ENCODE data around the gene ASPM.

DNA sequence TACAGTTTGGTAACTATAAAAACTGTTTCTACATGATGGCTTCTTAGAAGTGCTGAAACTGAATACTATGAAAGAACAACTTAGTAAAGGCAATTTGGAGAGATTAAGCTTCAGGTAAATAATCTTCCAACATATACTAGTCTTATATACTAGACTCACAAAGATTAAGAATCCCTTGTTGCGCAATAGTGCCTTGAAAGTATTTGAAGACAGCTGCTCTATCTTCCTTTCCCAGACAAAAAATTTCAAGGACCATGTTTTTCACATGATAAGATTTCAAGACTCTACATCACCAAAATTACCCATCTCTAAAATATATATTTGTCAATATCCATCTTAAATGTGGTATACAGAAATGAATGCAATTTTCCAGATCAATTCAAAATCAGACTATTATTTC lies 37.7 kb upstream of the ASPM start:
- TF ChIP-seq, protein P1, sequence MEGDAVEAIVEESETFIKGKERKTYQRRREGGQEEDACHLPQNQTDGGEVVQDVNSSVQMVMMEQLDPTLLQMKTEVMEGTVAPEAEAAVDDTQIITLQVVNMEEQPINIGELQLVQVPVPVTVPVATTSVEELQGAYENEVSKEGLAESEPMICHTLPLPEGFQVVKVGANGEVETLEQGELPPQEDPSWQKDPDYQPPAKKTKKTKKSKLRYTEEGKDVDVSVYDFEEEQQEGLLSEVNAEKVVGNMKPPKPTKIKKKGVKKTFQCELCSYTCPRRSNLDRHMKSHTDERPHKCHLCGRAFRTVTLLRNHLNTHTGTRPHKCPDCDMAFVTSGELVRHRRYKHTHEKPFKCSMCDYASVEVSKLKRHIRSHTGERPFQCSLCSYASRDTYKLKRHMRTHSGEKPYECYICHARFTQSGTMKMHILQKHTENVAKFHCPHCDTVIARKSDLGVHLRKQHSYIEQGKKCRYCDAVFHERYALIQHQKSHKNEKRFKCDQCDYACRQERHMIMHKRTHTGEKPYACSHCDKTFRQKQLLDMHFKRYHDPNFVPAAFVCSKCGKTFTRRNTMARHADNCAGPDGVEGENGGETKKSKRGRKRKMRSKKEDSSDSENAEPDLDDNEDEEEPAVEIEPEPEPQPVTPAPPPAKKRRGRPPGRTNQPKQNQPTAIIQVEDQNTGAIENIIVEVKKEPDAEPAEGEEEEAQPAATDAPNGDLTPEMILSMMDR (IDR thresholded peaks at IDR 0.05), result no peak
- no peak for TF ChIP-seq EZH2 (IDR thresholded peaks at IDR 0.05; ENCODE audit: borderline replicate concordance, insufficient read depth, low read depth, low read length, poor library complexity, severe bottlenecking)

Data from B cell (primary cell).